Common myeloid progenitor, CD34-positive (primary cell): Measurements from ENCODE around the gene HSPA12B.

Experiments used
- CTCF ChIA-PET: fragments of 350-600 bp; sonication (Branson Sonifier 250); formaldehyde crosslinking; loops from one replicate; lab custom pipeline; 2021; ENCODE audit warnings: antibody characterized with exemption; lab: Charles Lee
- POLR2A ChIA-PET: fragments of 350-600 bp; sonication (Branson Sonifier 250); formaldehyde crosslinking; loops from one replicate; lab custom pipeline; 2021; ENCODE audit warnings: antibody characterized with exemption; lab: Charles Lee
- DNase-seq, 3 donors: peaks; one replicate each; pipeline versions ENCODE4 v3.0.0 to v3.0.0-alpha.2; 2013
- H3K27ac ChIP-seq, 2 experiments: 1 replicate in 1 of 2; 2 replicates in 1 of 2; pipeline ENCODE4 v1.7.0; 2013; ENCODE audit warnings: inconsistent platforms in 2 of 2, low read length in 2 of 2, mild to moderate bottlenecking in 2 of 2, low read depth in 1 of 2, moderate library complexity in 1 of 2; ENCODE audit not compliant: severe bottlenecking in 2 of 2, insufficient read depth in 1 of 2, poor library complexity in 1 of 2
- H3K27me3 ChIP-seq, 5 experiments: replicated peaks in 2 of 5; 1 replicate in 3 of 5; 2 replicates in 2 of 5; pipeline versions ENCODE4 v1.6.1 to v1.7.0; 2013; ENCODE audit warnings: low read length in 4 of 5, mild to moderate bottlenecking in 2 of 5, moderate library complexity in 2 of 5, inconsistent platforms in 1 of 5; ENCODE audit not compliant: insufficient read depth in 5 of 5, control insufficient read depth in 4 of 5
- H3K36me3 ChIP-seq, 4 experiments: 1 replicate in 2 of 4; 2 replicates in 2 of 4; pipeline versions ENCODE4 v1.6.1 to v1.7.0; 2013; ENCODE audit warnings: low read length in 3 of 4, control low read depth in 1 of 4, mild to moderate bottlenecking in 1 of 4; ENCODE audit not compliant: control insufficient read depth in 4 of 4, insufficient read depth in 4 of 4
- H3K4me1 ChIP-seq, 4 experiments: 1 replicate in 3 of 4; 2 replicates in 1 of 4; pipeline versions ENCODE4 v1.6.1 to v1.7.1; 2013; ENCODE audit warnings: low read length in 3 of 4, mild to moderate bottlenecking in 3 of 4, control low read depth in 1 of 4, inconsistent platforms in 1 of 4, moderate library complexity in 1 of 4; ENCODE audit not compliant: control insufficient read depth in 4 of 4, insufficient read depth in 4 of 4; ENCODE audit errors: control extremely low read depth in 1 of 4
- H3K4me3 ChIP-seq, 7 experiments: 1 replicate in 4 of 7; 2 replicates in 3 of 7; pipeline versions ENCODE4 v1.5.1 to v1.7.0; 2013; ENCODE audit warnings: mild to moderate bottlenecking in 7 of 7, low read length in 6 of 7, moderate library complexity in 6 of 7, inconsistent platforms in 2 of 7, low read depth in 2 of 7, control low read depth in 1 of 7; ENCODE audit not compliant: insufficient read depth in 4 of 7, control insufficient read depth in 1 of 7; ENCODE audit errors: extremely low read depth in 1 of 7
- H3K9me3 ChIP-seq, 5 experiments: 1 replicate in 4 of 5; 2 replicates in 1 of 5; pipeline versions ENCODE4 v1.6.1 to v1.7.1; 2013; ENCODE audit warnings: low read length in 4 of 5, mild to moderate bottlenecking in 2 of 5, inconsistent platforms in 1 of 5, low read depth in 1 of 5, moderate library complexity in 1 of 5; ENCODE audit not compliant: control insufficient read depth in 4 of 5, insufficient read depth in 2 of 5; ENCODE audit errors: control extremely low read depth in 1 of 5
- WGBS: methylation state at CpG from one replicate; pipeline ENCODE4 v1.1.5; 2013; ENCODE audit not compliant: insufficient coverage; 5-methylcytosine and 5-hydroxymethylcytosine counted together

The HSPA12B gene

DNA sequence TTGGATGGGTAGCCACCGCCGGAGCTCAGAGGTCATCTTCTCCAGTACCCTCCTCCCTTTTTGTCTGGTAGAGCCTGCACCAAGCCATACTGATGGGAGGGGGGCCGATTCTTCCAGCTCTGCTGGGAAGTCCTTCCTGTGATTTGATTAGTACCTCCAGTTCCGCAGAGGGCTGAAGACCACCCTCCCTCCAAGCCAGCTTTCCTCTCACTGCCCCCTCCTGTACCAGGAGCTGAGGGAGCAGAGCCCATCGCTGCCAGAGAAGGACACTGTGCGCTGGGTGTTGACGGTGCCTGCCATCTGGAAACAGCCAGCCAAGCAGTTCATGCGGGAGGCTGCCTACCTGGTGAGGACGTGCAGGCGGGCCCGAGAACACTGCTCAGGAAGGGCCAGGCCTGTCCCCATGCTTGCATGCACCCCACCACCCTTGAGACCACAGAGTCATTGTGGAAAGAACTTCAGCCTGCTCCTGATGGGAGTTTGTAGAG, 13.2 kb downstream of the HSPA12B start:
- peak overlapping the region in 1 of 7 experiments; percentile 16 for H3K4me3 ChIP-seq
- H3K9me3 ChIP-seq, result no peaks in the 10 kb centered on the region
- WGBS, result 91% methylated on average over 9 of the region's 11 CpGs
- H3K27ac ChIP-seq, result no peak overlapping the region
- ChIA-PET CTCF (interaction anchor here (0.6 to 16.4 kb wide), 5 partner anchors 8 to 68 kb away, joined by 3 to 216 read pairs (median 5); partner anchors contain the start of gene ADISSP), POLR2A (no interaction called here)
- no peak for DNase-seq
- no peaks in the 10 kb centered on the region for H3K36me3 ChIP-seq
- peaks cover 0 to 4% (median 0%) of the 10 kb centered on the region in 5 experiments for H3K27me3 ChIP-seq
- H3K4me1 ChIP-seq, result peaks cover 0 to 20% (median 11%) of the 10 kb centered on the region in 4 experiments

DNA sequence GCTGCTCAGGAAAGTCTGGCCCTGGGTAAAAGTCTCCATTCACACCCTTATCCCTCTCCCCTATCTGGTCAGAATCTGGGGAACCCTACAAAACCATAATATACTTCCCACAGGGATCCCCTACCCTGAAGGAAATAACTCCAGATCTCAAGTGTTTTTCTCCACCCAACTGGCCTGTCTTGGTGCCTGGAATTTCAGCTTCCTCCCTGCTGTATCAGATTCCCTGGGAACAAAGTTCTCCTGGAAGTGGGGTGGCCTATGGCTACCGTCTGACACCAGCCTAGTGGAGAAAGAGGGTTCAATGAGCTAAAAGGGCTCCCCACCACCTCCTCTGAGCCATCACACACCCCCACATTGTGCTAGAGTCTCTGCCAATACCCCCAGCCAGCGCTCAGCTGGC, 15.0 kb downstream of the HSPA12B start:
- H3K9me3 ChIP-seq, result no peaks in the 10 kb centered on the region
- CTCF ChIA-PET, result interaction anchor here (0.9 to 16.4 kb wide), 8 partner anchors 8 to 37 kb away, joined by 3 to 216 read pairs (median 4); partner anchors contain the start of gene ADISSP
- POLR2A ChIA-PET, result interaction anchor here (1.2 kb wide), 1 partner anchor 77 kb away, joined by 3 read pairs; no protein-coding TSS in a partner anchor
- no CpG with 5 or more reads among the region's 2 CpGs for WGBS
- no peak overlapping the region for H3K4me3 ChIP-seq
- H3K36me3 ChIP-seq, result peaks cover 0 to 5% (median 1%) of the 10 kb centered on the region in 4 experiments
- H3K27me3 ChIP-seq, result peaks cover 0 to 5% (median 0%) of the 10 kb centered on the region in 5 experiments
- no peak for DNase-seq
- no peak overlapping the region for H3K27ac ChIP-seq
- H3K4me1 ChIP-seq, result peaks cover 0 to 31% (median 15%) of the 10 kb centered on the region in 4 experiments

DNA sequence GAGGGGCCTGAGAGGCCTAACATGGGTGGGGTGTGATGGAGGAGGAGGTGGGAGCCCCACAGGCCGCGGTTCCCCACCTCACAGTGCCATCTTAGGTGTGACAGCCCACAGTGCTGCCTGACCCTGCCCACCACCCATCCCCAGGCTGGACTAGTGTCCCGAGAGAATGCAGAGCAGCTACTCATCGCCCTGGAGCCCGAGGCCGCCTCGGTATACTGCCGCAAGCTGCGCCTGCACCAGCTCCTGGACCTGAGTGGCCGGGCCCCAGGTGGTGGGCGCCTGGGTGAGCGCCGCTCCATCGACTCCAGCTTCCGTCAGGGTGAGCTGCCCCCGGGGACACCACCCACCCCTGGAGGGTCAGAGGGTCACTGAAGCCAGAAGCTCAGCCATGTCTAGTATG, 15.6 kb downstream of the HSPA12B start:
- ChIA-PET CTCF (interaction anchor here (0.6 to 16.4 kb wide), 10 partner anchors 8 to 37 kb away, joined by 3 to 216 read pairs (median 6); partner anchors contain the start of gene ADISSP), POLR2A (no interaction called here)
- H3K36me3 ChIP-seq, result peaks cover 0 to 5% (median 2%) of the 10 kb centered on the region in 4 experiments
- DNase-seq, result no peak
- H3K4me1 ChIP-seq, result peaks cover 0 to 32% (median 18%) of the 10 kb centered on the region in 4 experiments
- peaks cover 0 to 5% (median 0%) of the 10 kb centered on the region in 5 experiments for H3K27me3 ChIP-seq
- no peaks in the 10 kb centered on the region for H3K9me3 ChIP-seq
- 97% methylated on average over 11 of the region's 16 CpGs for WGBS
- no peak overlapping the region for H3K27ac ChIP-seq
- H3K4me3 ChIP-seq, result no peak overlapping the region

DNA sequence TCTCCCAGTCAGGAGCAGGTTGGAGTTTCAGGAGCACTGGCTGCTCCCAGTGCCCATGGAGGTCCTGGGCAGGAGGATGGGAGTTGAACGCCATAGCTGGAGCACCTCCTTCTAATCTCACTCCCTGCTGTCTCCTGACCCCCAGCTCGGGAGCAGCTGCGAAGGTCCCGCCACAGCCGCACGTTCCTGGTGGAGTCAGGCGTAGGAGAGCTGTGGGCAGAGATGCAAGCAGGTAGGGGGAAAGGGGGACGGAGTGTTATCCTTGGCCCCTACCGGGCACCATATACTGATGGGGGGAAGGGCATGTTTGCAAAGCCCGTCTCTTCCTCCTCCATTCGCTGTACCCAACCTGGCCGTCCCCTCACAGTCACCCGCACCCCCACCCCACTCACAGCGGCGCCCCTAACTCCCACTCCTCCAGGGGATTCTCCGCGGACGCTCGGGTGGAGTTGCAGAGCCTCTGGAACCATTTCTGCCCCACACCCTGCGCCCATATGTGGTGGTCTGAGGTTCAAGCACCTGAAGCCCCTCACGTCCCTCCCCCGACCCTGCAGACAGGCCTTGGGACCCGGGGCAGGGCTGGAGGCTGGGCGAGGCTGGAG, 16.7 kb downstream of the HSPA12B start:
- 93% methylated on average over 18 of the region's 24 CpGs for WGBS
- POLR2A ChIA-PET, result no interaction called here
- Histone ChIP-seq H3K4me3 (peak overlapping the region in 1 of 7 experiments; percentile 2), H3K9me3 (no peaks in the 10 kb centered on the region), H3K27ac (no peak overlapping the region), H3K4me1 (peaks cover 0 to 32% (median 18%) of the 10 kb centered on the region in 4 experiments), H3K27me3 (peaks cover 0 to 5% (median 0%) of the 10 kb centered on the region in 5 experiments), H3K36me3 (peaks cover 0 to 8% (median 4%) of the 10 kb centered on the region in 4 experiments)
- CTCF ChIA-PET, result interaction anchor here (0.6 to 16.4 kb wide), 10 partner anchors 8 to 74 kb away, joined by 3 to 216 read pairs (median 6); partner anchors contain the start of genes ADISSP and HSPA12B
- DNase-seq, result no peak

DNA sequence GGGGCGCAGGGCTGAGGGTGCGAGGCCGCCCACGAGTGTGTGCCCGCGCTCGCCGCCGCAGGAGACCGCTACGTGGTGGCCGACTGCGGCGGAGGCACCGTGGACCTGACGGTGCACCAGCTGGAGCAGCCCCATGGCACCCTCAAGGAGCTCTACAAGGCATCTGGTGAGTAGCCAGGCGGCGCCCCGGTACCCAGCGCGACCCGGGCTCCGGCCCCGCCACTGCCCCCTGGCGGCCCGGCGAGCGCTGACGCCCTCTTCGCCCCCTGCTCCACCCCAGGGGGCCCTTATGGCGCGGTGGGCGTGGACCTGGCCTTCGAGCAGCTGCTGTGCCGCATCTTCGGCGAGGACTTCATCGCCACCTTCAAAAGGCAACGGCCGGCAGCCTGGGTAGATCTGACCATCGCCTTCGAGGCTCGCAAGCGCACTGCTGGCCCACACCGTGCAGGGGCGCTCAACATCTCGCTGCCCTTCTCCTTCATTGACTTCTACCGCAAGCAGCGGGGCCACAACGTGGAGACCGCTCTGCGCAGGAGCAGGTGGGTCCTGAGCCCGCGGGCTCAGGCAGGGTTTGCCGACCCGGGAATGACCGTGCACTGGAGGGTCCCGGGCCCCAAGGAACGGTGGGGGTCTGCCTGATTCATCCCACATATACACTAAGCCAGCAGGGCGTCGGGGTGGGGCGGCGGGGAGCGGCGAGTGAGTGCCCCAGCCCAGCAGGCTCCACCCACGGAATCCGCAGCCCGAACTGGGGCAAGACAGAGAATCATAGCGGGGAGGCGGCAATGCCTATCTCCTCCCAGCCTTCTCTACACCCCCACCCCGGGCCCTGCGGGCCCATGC, 17.4 kb downstream of the HSPA12B start:
- Histone ChIP-seq H3K27ac (no peak overlapping the region), H3K9me3 (no peaks in the 10 kb centered on the region), H3K4me3 (peak overlapping the region in 1 of 7 experiments; percentile 2), H3K4me1 (peaks cover 0 to 27% (median 15%) of the 10 kb centered on the region in 4 experiments), H3K27me3 (peaks cover 0 to 5% (median 0%) of the 10 kb centered on the region in 5 experiments), H3K36me3 (peaks cover 0 to 15% (median 8%) of the 10 kb centered on the region in 4 experiments)
- WGBS, result 61% methylated on average over 59 of the region's 72 CpGs
- ChIA-PET POLR2A (no interaction called here), CTCF (interaction anchor here (0.6 to 16.4 kb wide), 13 partner anchors 10 to 105 kb away, joined by 3 to 216 read pairs (median 7); partner anchors contain the start of gene ADISSP)
- DNase-seq, result peak; percentile 51 to 75 (median 61)

DNA sequence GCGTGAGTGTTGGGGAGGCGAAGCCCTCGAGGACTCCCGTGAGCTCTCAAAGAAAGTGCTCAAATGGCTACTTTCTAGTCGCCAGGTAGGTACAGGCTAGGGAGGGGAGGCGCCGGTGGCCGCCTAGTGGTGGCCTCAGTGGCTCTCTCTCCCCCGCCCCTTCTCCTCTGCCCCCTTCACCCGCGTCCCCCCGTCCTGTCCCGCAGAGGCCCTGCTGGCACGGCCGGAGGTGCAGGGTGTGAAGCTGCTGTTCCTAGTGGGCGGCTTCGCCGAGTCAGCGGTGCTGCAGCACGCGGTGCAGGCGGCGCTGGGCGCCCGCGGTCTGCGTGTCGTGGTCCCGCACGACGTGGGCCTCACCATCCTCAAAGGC, 18.8 kb downstream of the HSPA12B start:
- 92% methylated on average over 23 of the region's 31 CpGs for WGBS
- ChIA-PET CTCF (interaction anchor here (1.0 to 16.4 kb wide), 11 partner anchors 9 to 75 kb away, joined by 3 to 216 read pairs (median 8); partner anchors contain the start of genes ADISSP and SIGLEC1), POLR2A (interaction anchor here (0.6 kb wide), 1 partner anchor 1293 kb away, joined by 4 read pairs; no protein-coding TSS in a partner anchor)
- H3K27me3 ChIP-seq, result peaks cover 0 to 4% (median 0%) of the 10 kb centered on the region in 5 experiments
- H3K4me3 ChIP-seq, result peak overlapping the region in 2 of 7 experiments; percentile 61 to 65
- peaks cover 0 to 29% (median 15%) of the 10 kb centered on the region in 4 experiments for H3K36me3 ChIP-seq
- no peak for DNase-seq
- no peak overlapping the region for H3K27ac ChIP-seq
- H3K9me3 ChIP-seq, result no peaks in the 10 kb centered on the region
- H3K4me1 ChIP-seq, result peaks cover 0 to 21% (median 8%) of the 10 kb centered on the region in 4 experiments
